Ectodermal cell (in vitro differentiated cells): ENCODE measurements around the gene PRPF18.
A peak's percentile ranks its signal among the peaks of the same experiment; 100 is the strongest.

ENCODE experiments used
- H3K27ac ChIP-seq: 2 replicates; pipeline ENCODE4 v1.7.0; 2013; ENCODE audit warnings: mild to moderate bottlenecking, low read depth, low read length; ENCODE audit not compliant: insufficient read depth, poor library complexity, severe bottlenecking
- H3K27me3 ChIP-seq: 2 replicates; pipeline ENCODE4 v1.7.0; 2013; ENCODE audit warnings: mild to moderate bottlenecking, low read length; ENCODE audit not compliant: insufficient read depth, control insufficient read depth, poor library complexity, severe bottlenecking
- H3K36me3 ChIP-seq: one replicate; pipeline ENCODE4 v1.7.0; 2013; ENCODE audit warnings: low read length; ENCODE audit not compliant: control insufficient read depth, insufficient read depth
- H3K4me1 ChIP-seq: one replicate; pipeline ENCODE4 v1.7.0; 2013; ENCODE audit warnings: low read length; ENCODE audit not compliant: control insufficient read depth, insufficient read depth
- H3K4me3 ChIP-seq: 2 replicates; pipeline ENCODE4 v1.7.0; 2013; ENCODE audit warnings: low read depth, low read length, control low read depth; ENCODE audit not compliant: insufficient read depth
- H3K9me3 ChIP-seq: 2 replicates; pipeline ENCODE4 v1.7.0; 2013; ENCODE audit warnings: mild to moderate bottlenecking, low read length, moderate library complexity; ENCODE audit not compliant: control insufficient read depth
- WGBS, 2 experiments: methylation state at CpG; one replicate each; pipeline ENCODE4 v1.1.7; 2013; ENCODE audit warnings: missing lambda C conversion rate in 2 of 2; 5-methylcytosine and 5-hydroxymethylcytosine counted together

The PRPF18 gene

GRCh38 chr10:13567030-13567429, 19.7 kb upstream of the PRPF18 start:
- H3K4me1 ChIP-seq, result no peaks in the 10 kb centered on the region
- 92 to 100% methylated on average over 1 of the region's 1 CpG for WGBS, 2 experiments
- H3K4me3 ChIP-seq, result no peak overlapping the region
- H3K27me3 ChIP-seq, result no peaks in the 10 kb centered on the region
- H3K36me3 ChIP-seq, result no peaks in the 10 kb centered on the region
- no peak overlapping the region for H3K27ac ChIP-seq
- no peaks in the 10 kb centered on the region for H3K9me3 ChIP-seq

GRCh38 chr10:13571541-13571940, 15.2 kb upstream of the PRPF18 start:
- no peaks in the 10 kb centered on the region for H3K36me3 ChIP-seq
- H3K27ac ChIP-seq, result no peak overlapping the region
- WGBS, 2 experiments, result 68 to 81% methylated on average over 5 of the region's 5 CpGs
- no peaks in the 10 kb centered on the region for H3K9me3 ChIP-seq
- peaks cover 8% of the 10 kb centered on the region for H3K27me3 ChIP-seq
- H3K4me3 ChIP-seq, result no peak overlapping the region
- no peaks in the 10 kb centered on the region for H3K4me1 ChIP-seq

- H3K9me3 ChIP-seq, result no peaks in the 10 kb centered on the region
- H3K4me3 ChIP-seq, result no peak overlapping the region
- H3K36me3 ChIP-seq, result no peaks in the 10 kb centered on the region
- 87 to 90% methylated on average over 3 to 4 of the region's 4 CpGs for WGBS, 2 experiments
- peaks cover 14% of the 10 kb centered on the region for H3K27me3 ChIP-seq
- no peaks in the 10 kb centered on the region for H3K4me1 ChIP-seq
- no peak overlapping the region for H3K27ac ChIP-seq
These were observed 12.8 kb upstream of the PRPF18 start for GRCh38 chr10:13573960-13574359.

- peaks cover 5% of the 10 kb centered on the region for H3K4me1 ChIP-seq
- H3K4me3 ChIP-seq, result no peak overlapping the region
- peaks cover 9% of the 10 kb centered on the region for H3K27me3 ChIP-seq
- no peaks in the 10 kb centered on the region for H3K36me3 ChIP-seq
- no peak overlapping the region for H3K27ac ChIP-seq
- no peaks in the 10 kb centered on the region for H3K9me3 ChIP-seq
- WGBS, 2 experiments, result 92 to 96% methylated on average over 6 of the region's 6 CpGs
These were observed 1.5 kb upstream of the PRPF18 start for GRCh38 chr10:13585195-13585751.

GRCh38 chr10:13585943-13586342, 822 bp upstream of the PRPF18 start:
- no peaks in the 10 kb centered on the region for H3K36me3 ChIP-seq
- H3K9me3 ChIP-seq, result no peaks in the 10 kb centered on the region
- peaks cover 9% of the 10 kb centered on the region for H3K27me3 ChIP-seq
- H3K4me3 ChIP-seq, result no peak overlapping the region
- no peak overlapping the region for H3K27ac ChIP-seq
- WGBS, 2 experiments, result 74 to 96% methylated on average over 2 to 4 of the region's 4 CpGs
- peaks cover 5% of the 10 kb centered on the region for H3K4me1 ChIP-seq

GRCh38 chr10:13587391-13587790, 626 bp downstream of the PRPF18 start:
- WGBS, 2 experiments, result 16 to 19% methylated on average over 19 of the region's 19 CpGs
- no peak overlapping the region for H3K27ac ChIP-seq
- peaks cover 5% of the 10 kb centered on the region for H3K4me1 ChIP-seq
- H3K4me3 ChIP-seq, result peak overlapping the region; percentile 82
- H3K36me3 ChIP-seq, result no peaks in the 10 kb centered on the region
- peaks cover 9% of the 10 kb centered on the region for H3K27me3 ChIP-seq
- no peaks in the 10 kb centered on the region for H3K9me3 ChIP-seq

GRCh38 chr10:13589316-13589715, 2.6 kb downstream of the PRPF18 start:
- H3K4me1 ChIP-seq, result peaks cover 5% of the 10 kb centered on the region
- no peaks in the 10 kb centered on the region for H3K9me3 ChIP-seq
- no peak overlapping the region for H3K27ac ChIP-seq
- no peaks in the 10 kb centered on the region for H3K27me3 ChIP-seq
- WGBS, 2 experiments, result 83 to 87% methylated on average over 1 of the region's 1 CpG
- H3K4me3 ChIP-seq, result no peak overlapping the region
- H3K36me3 ChIP-seq, result no peaks in the 10 kb centered on the region

GRCh38 chr10:13590886-13591285, 4.1 kb downstream of the PRPF18 start:
- Histone ChIP-seq H3K36me3 (no peaks in the 10 kb centered on the region), H3K9me3 (no peaks in the 10 kb centered on the region), H3K27ac (no peak overlapping the region), H3K4me3 (no peak overlapping the region), H3K4me1 (peaks cover 5% of the 10 kb centered on the region), H3K27me3 (no peaks in the 10 kb centered on the region)
- 96 to 99% methylated on average over 4 of the region's 4 CpGs for WGBS, 2 experiments

- Histone ChIP-seq H3K4me1 (peaks cover 5% of the 10 kb centered on the region), H3K36me3 (no peaks in the 10 kb centered on the region), H3K4me3 (no peak overlapping the region), H3K9me3 (no peaks in the 10 kb centered on the region), H3K27me3 (no peaks in the 10 kb centered on the region), H3K27ac (no peak overlapping the region)
- WGBS, 2 experiments, result 92 to 97% methylated on average over 2 of the region's 2 CpGs
These were observed 5.5 kb downstream of the PRPF18 start for GRCh38 chr10:13592306-13592705.

GRCh38 chr10:13593535-13593934, 6.8 kb downstream of the PRPF18 start:
- Histone ChIP-seq H3K4me1 (no peaks in the 10 kb centered on the region), H3K36me3 (no peaks in the 10 kb centered on the region), H3K9me3 (no peaks in the 10 kb centered on the region), H3K27me3 (no peaks in the 10 kb centered on the region), H3K4me3 (no peak overlapping the region), H3K27ac (no peak overlapping the region)
- WGBS, 2 experiments, result 88 to 95% methylated on average over 2 of the region's 2 CpGs

GRCh38 chr10:13594641-13595040, 7.9 kb downstream of the PRPF18 start:
- Histone ChIP-seq H3K36me3 (no peaks in the 10 kb centered on the region), H3K9me3 (no peaks in the 10 kb centered on the region), H3K27me3 (no peaks in the 10 kb centered on the region), H3K27ac (no peak overlapping the region), H3K4me3 (no peak overlapping the region), H3K4me1 (no peaks in the 10 kb centered on the region)
- 96 to 100% methylated on average over 2 of the region's 2 CpGs for WGBS, 2 experiments
